Natural killer cell (primary cell): ENCODE results near the gene SLC12A8. TPM values are rescaled to one million over a fixed set of nuclear protein-coding genes. Genes with fewer than 3 reads are reported as not detected.

ENCODE experiments used
- ATAC-seq, 3 donors: fragments of 150-1000 bp in 2 of 3; fragments of 200-7000 bp in 1 of 3; cut with Tn5 transposase; 1 replicate in 1 of 3; 2 replicates in 2 of 3; pipeline ENCODE4 v1.10.0; 2021; ENCODE audit warnings: mild to moderate bottlenecking in 2 of 3, moderate library complexity in 2 of 3
- DNase-seq, 2 donors: peaks; one replicate each; pipeline versions ENCODE4 v3.0.0 to v3.0.0-alpha.2; 2013 to 2021; ENCODE audit warnings: mixed read lengths in 1 of 2
- H3K27ac ChIP-seq: one replicate; pipeline ENCODE4 v1.5.1; 2013; ENCODE audit warnings: mild to moderate bottlenecking, low read length
- H3K27me3 ChIP-seq: one replicate; pipeline ENCODE4 v1.6.1; 2013; ENCODE audit warnings: low read length; ENCODE audit not compliant: control insufficient read depth, insufficient read depth
- H3K36me3 ChIP-seq: one replicate; pipeline ENCODE4 v1.6.1; 2013; ENCODE audit warnings: low read length; ENCODE audit not compliant: control insufficient read depth, insufficient read depth
- H3K4me1 ChIP-seq: one replicate; pipeline ENCODE4 v1.6.1; 2013; ENCODE audit warnings: low read length; ENCODE audit not compliant: control insufficient read depth, insufficient read depth
- H3K4me3 ChIP-seq: one replicate; pipeline ENCODE4 v1.5.1; 2013; ENCODE audit warnings: low read length
- H3K9me3 ChIP-seq: one replicate; pipeline ENCODE4 v1.6.1; 2013; ENCODE audit warnings: low read length; ENCODE audit not compliant: control insufficient read depth, insufficient read depth
- H3K27ac Mint-ChIP-seq, 2 donors: one replicate each; pipeline ENCODE4 v1.8.0; 2022; ENCODE audit warnings: mild to moderate bottlenecking in 2 of 2, mixed read lengths in 2 of 2, moderate library complexity in 1 of 2
- H3K27me3 Mint-ChIP-seq, 2 donors: one replicate each; pipeline ENCODE4 v1.8.0; 2022; ENCODE audit warnings: low read depth in 2 of 2, mixed read lengths in 2 of 2
- H3K36me3 Mint-ChIP-seq: one replicate; pipeline ENCODE4 v1.8.0; 2022; ENCODE audit warnings: mixed read lengths
- H3K4me1 Mint-ChIP-seq, 2 donors: one replicate each; pipeline ENCODE4 v1.8.0; 2022; ENCODE audit warnings: mixed read lengths in 2 of 2
- H3K4me3 Mint-ChIP-seq: one replicate; pipeline ENCODE4 v1.8.0; 2022; ENCODE audit warnings: mild to moderate bottlenecking, moderate library complexity, mixed read lengths
- H3K9me3 Mint-ChIP-seq, 2 donors: one replicate each; pipeline ENCODE4 v1.8.0; 2022; ENCODE audit warnings: mixed read lengths in 2 of 2
- CTCF ChIP-seq: fragments of 200-600 bp; IDR thresholded peaks from one replicate; pipeline ENCODE4 v1.8.0; 2022; ENCODE audit warnings: antibody characterized with exemption
- WGBS: methylation state at CpG from one replicate; pipeline ENCODE4 v1.1.7; 2013; ENCODE audit warnings: missing lambda C conversion rate; ENCODE audit not compliant: insufficient coverage; 5-methylcytosine and 5-hydroxymethylcytosine counted together
- intact Hi-C: fragments of 100-400 bp; cut with micrococcal nuclease; formaldehyde crosslinking; loops from one replicate; pipeline ENCODE4 v1.14.2; 2022
- total RNA-seq, 4 donors: library from RNA; stranded (reverse); fragments of 120-200 nt in 1 of 4; gene quantifications; one replicate each; pipeline versions ENCODE4 v1.2.3 to v1.2.4, GENCODE V29; 2013 to 2022

SLC12A8 gene
- total RNA-seq, 3 donors from 2014 or later (not counting 1 experiment from before 2014, with no cell fraction given), result 0.25 to 1.4 (median 0.61) TPM

DNA sequence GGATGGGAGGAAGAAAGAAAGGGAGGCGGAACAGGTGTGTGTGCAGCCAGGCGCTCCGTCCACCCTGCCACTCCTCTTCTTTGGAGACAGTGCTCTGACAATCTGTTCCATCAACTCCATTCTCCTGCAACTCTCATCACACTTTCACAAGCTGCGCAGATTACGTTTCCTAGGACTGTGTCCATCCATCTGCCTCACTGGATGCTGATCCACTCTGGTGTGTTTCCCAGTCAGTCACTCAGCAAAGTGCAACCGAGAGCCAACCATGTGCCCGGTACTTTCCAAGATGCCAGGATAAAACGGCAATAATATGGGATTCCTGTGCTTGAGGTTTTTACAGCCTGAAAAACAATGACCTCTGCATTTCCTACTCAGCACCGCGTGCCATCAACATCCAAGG, 59.6 kb downstream of the SLC12A8 start:
- Histone ChIP-seq H3K27ac (no peak overlapping the region), H3K4me3 (no peak overlapping the region), H3K27me3 (no peaks in the 10 kb centered on the region), H3K36me3 (no peaks in the 10 kb centered on the region), H3K4me1 (peaks cover 45% of the 10 kb centered on the region), H3K9me3 (no peaks in the 10 kb centered on the region)
- 94% methylated on average over 9 of the region's 10 CpGs for WGBS
- intact Hi-C loops, result loop anchor here (5.0 kb wide), 1 partner anchor 36 kb away; no protein-coding TSS in a partner anchor
- Mint-ChIP-seq H3K36me3 (no peaks in the 10 kb centered on the region), H3K4me1 (peaks cover 33 to 47% of the 10 kb centered on the region in 2 donors), H3K9me3 (no peaks in the 10 kb centered on the region), H3K27ac (no peak overlapping the region), H3K27me3 (peaks cover 0 to 4% of the 10 kb centered on the region in 2 donors), H3K4me3 (no peak overlapping the region)
- no peak for DNase-seq
- TF ChIP-seq CTCF, result no peak
- ATAC-seq, result no peak

GRCh38 chr3:125151916-125152315, 60.6 kb downstream of the SLC12A8 start:
- WGBS, result 100% methylated on average over 1 of the region's 1 CpG
- Histone ChIP-seq H3K4me1 (peaks cover 55% of the 10 kb centered on the region), H3K4me3 (no peak overlapping the region), H3K27ac (no peak overlapping the region), H3K27me3 (no peaks in the 10 kb centered on the region), H3K36me3 (no peaks in the 10 kb centered on the region), H3K9me3 (no peaks in the 10 kb centered on the region)
- no peak for TF ChIP-seq CTCF
- Mint-ChIP-seq H3K4me3 (no peak overlapping the region), H3K9me3 (no peaks in the 10 kb centered on the region), H3K27me3 (no peaks in the 10 kb centered on the region), H3K4me1 (peaks cover 40 to 57% of the 10 kb centered on the region in 2 donors), H3K36me3 (no peaks in the 10 kb centered on the region), H3K27ac (no peak overlapping the region)
- ATAC-seq (no peak), DNase-seq (no peak)
- intact Hi-C loops, result loop anchor here (5.0 kb wide), 1 partner anchor 35 kb away; no protein-coding TSS in a partner anchor

GRCh38 chr3:125151442-125151817, 61.1 kb downstream of the SLC12A8 start:
- Mint-ChIP-seq H3K4me3 (no peak overlapping the region), H3K9me3 (no peaks in the 10 kb centered on the region), H3K4me1 (peaks cover 45 to 61% of the 10 kb centered on the region in 2 donors), H3K27me3 (no peaks in the 10 kb centered on the region), H3K36me3 (no peaks in the 10 kb centered on the region), H3K27ac (no peak overlapping the region)
- H3K4me3 ChIP-seq, result no peak overlapping the region
- ATAC-seq, result no peak
- H3K27ac ChIP-seq, result no peak overlapping the region
- WGBS, result 97% methylated on average over 9 of the region's 9 CpGs
- intact Hi-C loops, result loop anchor here (5.0 kb wide), 1 partner anchor 34 kb away; no protein-coding TSS in a partner anchor
- H3K4me1 ChIP-seq, result peaks cover 60% of the 10 kb centered on the region
- TF ChIP-seq CTCF, result no peak
- H3K36me3 ChIP-seq, result no peaks in the 10 kb centered on the region
- no peaks in the 10 kb centered on the region for H3K9me3 ChIP-seq
- DNase-seq, result no peak
- H3K27me3 ChIP-seq, result no peaks in the 10 kb centered on the region
